Motor neuron (in vitro differentiated cells): ENCODE measurements around the gene SGF29. TPM values are rescaled to one million over a fixed set of nuclear protein-coding genes. Genes with fewer than 3 reads are reported as not detected.
"Not testable (repeated sequence)": the region's sequence is repeated elsewhere in the genome, so short reads cannot be mapped to it uniquely, and the experiment has no call there.

Experiments
- ATAC-seq, 8 experiments: fragments of 200-7000 bp; cut with Tn5 transposase; replicated peaks in 6 of 8; 2 replicates each; pipeline ENCODE4 v1.8.0; 2021; ENCODE audit warnings: mild to moderate bottlenecking in 8 of 8, moderate library complexity in 8 of 8
- H3K27ac ChIP-seq, 2 donors: fragments of 250-450 bp; sonication (Bioruptor Pico); 2 replicates each; pipeline ENCODE4 v1.9.0; 2021; ENCODE audit warnings: antibody characterized with exemption in 2 of 2, mild to moderate bottlenecking in 2 of 2, moderate library complexity in 1 of 2
- H3K4me1 ChIP-seq, 2 donors: fragments of 250-450 bp; sonication (Bioruptor Pico); replicated peaks in 1 of 2; 2 replicates each; pipeline ENCODE4 v1.6.1; 2021; ENCODE audit warnings: antibody characterized with exemption in 2 of 2, mild to moderate bottlenecking in 2 of 2, moderate library complexity in 1 of 2
- H3K4me3 ChIP-seq, 5 donors: fragments of 250-450 bp; sonication (Bioruptor Pico); 2 replicates each; pipeline ENCODE4 v1.9.0; 2021; ENCODE audit warnings: antibody characterized with exemption in 5 of 5, mild to moderate bottlenecking in 5 of 5, moderate library complexity in 4 of 5
- WGBS, 10 experiments: fragments of 450-650 bp; shearing (Covaris generic); methylation state at CpG; one replicate each; pipeline ENCODE4 v1.0.0; 2022; 5-methylcytosine and 5-hydroxymethylcytosine counted together
- in situ Hi-C, 9 experiments: fragments of 400-800 bp; cut with MboI; loops; one replicate each; pipeline ENCODE4 v1.15.0; 2021; ENCODE audit warnings: low sequenced_read_pairs in 9 of 9, low pct_unique_long_range_greater_than_20kb in 2 of 9; ENCODE audit not compliant: unreplicated experiment in 9 of 9
- total RNA-seq, 8 experiments: library from RNA; unstranded; fragments of 300-600 nt; gene quantifications; 2 replicates each; pipeline versions ENCODE4 v1.2.3 to v1.2.4, GENCODE V29; 2022

SGF29 gene
- total RNA-seq, 8 experiments from 2014 or later: 16.5 to 35.0 (median 24.7) TPM

DNA sequence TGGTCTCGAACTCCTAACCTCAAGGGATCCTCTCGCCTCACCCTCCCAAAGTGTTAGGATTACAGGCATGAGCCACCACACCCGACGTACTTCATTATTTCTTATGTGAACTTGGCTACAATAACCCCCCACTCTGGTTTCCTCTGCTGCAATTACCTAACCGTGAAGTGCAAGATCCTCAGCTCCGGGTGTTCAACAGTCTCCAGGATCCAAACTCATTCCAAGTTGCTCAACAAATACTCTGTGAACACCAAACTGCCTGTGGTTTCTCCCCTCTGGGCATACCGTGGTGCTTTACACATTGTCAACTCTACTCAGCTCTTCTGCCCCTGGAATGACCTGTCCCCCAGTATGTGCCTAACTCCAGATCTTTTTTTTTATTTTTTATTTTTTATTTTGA lies 62.9 kb downstream of the SGF29 start:
- WGBS, 10 experiments: 20 to 98% (median 84%) methylated on average over 2 to 7 of the region's 7 CpGs; no CpG with 5 or more reads in 2 of the 10 experiments
- in situ Hi-C loops: no loop called here
- Histone ChIP-seq H3K27ac (no peak overlapping the region), H3K4me3 (no peak overlapping the region), H3K4me1 (peaks cover 0 to 10% of the 10 kb centered on the region in 2 donors)
- no peak for ATAC-seq

DNA sequence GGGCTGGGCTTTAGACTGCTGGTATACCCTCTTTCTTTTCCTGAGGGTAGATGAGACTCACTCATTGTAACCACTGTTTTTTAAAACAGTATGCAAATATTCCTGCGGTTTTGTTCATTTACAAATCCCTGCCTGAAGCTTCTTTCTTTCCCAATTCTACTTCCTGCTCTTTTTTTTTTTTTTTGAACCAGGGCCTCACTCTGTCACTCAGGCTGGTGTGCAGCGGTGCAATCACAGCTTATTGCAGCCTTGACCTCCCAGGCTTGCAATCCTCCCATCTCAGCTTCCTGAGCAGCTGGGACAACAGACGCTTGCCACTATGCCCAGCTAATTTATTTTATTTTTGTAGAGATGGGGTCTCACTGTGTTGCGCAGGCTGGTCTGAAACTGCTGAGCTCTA lies 64.2 kb downstream of the SGF29 start:
- Histone ChIP-seq H3K27ac (no peak overlapping the region), H3K4me3 (no peak overlapping the region), H3K4me1 (peaks cover 0 to 10% of the 10 kb centered on the region in 2 donors)
- in situ Hi-C loops: no loop called here
- WGBS, 10 experiments: 0 to 52% (median 8%) methylated on average over 1 to 3 of the region's 4 CpGs; no CpG with 5 or more reads in 3 of the 10 experiments
- ATAC-seq: peak in 7 of 8 experiments; percentile 45 to 91 (median 72)

DNA sequence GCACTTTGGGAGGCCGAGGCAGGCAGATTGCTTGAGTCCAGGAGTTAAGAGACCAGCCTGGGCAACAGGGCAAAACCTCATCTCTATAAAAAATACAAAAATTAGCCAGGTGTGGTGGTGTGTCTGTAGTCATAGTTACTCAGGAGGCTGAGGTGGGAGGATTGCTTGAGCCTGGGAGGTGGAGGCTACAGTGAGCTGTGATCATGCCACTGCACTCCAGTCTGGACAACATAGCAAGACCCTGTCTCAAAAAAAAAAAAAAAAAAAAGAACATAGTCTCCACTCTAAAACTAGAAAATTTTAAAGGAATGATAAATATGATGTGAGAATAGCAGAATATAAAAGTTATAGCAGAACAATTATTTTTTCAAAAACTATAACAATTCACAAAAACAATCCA lies 66.6 kb downstream of the SGF29 start:
- 33 to 100% (median 71%) methylated on average over 1 of the region's 1 CpG; no CpG with 5 or more reads in 4 of the 10 experiments for WGBS, 10 experiments
- ATAC-seq, H3K4me3 ChIP-seq, in situ Hi-C loops, H3K27ac ChIP-seq: not testable (repeated sequence)
- peaks cover 0 to 10% of the 10 kb centered on the region in 2 donors for H3K4me1 ChIP-seq

DNA sequence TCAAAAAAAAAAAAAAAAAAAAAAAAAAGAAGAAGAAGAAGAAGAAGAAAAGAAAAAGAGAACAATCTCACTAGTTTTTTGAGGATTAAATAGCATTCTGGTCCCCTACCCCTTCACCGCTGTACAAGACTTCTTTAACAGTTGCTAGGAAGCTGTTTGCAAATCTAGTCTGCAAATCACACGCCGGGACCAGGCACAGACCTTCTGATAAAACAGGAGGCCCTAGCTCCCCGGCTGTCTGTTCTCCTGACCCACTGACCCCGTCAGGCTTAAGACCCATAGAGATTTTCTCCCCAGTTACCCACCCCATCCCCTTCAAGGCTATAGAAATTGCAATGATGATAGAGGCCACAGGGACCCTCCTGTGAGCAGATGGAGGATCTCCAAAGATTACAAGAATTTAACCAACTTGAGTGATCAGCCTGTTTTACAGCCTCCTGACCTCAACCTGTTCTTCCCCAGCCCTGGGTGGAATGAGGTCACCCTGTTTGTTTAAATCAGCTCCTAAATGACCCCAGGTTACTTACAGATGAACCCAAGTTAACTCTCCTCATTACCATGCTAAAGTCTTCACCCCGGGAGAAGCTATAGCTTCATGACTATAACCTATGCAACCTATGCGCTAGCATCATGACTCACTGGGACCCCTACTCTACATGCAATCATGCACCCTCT lies 67.9 kb downstream of the SGF29 start:
- 0 to 100% (median 42%) methylated on average over 1 to 5 of the region's 7 CpGs; no CpG with 5 or more reads in 1 of the 10 experiments for WGBS, 10 experiments
- Histone ChIP-seq H3K4me1 (peaks cover 0 to 7% of the 10 kb centered on the region in 2 donors), H3K27ac (no peak overlapping the region), H3K4me3 (no peak overlapping the region)
- peak in 1 of 8 experiments; percentile 44 for ATAC-seq
- in situ Hi-C loops: no loop called here

DNA sequence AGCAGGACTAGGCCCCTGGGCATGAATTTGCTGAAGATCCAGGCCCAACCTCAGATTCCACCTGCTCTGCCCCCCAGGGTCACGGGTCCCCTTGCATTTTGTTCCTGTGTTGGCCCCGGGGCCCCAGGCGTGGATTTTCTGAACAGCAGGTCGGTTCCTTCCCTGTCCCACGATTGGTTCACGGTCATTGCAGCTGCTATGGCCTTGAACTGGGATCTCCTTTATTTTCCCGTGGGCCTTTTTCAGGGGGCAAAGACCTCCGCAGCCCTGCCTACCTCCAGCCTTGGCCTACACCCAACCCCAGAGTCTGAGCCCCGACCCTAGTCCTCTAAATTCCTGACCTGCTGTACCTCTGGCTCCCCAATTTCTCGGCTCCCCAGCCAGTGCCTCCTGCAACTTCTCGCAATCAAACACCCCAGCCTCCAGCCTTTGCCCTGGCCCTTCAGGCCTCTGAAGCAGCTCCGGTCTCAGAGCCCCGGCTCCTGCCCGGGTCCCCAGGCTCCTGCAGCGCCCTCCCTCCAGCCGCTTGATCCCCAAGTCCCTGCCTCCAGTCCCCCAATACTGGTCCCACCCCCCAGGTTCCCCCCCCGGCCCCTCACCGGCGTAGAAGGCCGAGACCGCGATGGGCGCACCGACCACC lies 68.9 kb downstream of the SGF29 start:
- in situ Hi-C loops, H3K27ac ChIP-seq, H3K4me3 ChIP-seq, H3K4me1 ChIP-seq, ATAC-seq: not testable (repeated sequence)
- 65 to 90% methylated on average over 2 to 4 of the region's 24 CpGs; no CpG with 5 or more reads in 8 of the 10 experiments for WGBS, 10 experiments

DNA sequence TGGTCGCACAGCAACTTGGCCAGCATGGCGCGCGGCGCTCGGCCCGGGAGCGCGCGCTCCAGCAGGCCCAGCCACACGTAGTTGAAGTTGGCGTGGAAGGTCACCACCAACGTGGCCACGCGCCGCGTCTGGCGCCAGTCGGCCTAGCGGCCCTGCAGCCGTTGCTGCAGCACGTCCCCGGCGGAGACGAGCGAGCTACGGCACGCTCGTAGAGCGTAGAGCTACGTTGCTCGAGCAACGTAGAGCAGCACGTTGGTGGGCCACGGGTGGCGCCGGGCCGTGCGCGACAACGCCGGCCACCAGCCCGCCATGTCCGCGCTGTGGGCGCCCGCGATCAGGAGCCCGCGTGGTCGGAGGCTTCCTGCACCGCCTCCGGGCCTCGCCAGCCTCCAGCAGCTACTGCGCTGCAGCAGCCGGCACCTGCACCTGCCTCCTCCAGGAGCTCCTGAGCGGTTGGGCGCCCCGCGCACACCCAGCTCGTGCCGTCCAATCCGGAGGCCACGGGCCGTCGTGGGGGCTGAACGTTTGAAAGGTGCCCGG lies 69.5 kb downstream of the SGF29 start:
- in situ Hi-C loops: no loop called here
- H3K4me1 ChIP-seq: peaks cover 0 to 4% of the 10 kb centered on the region in 2 donors
- H3K4me3 ChIP-seq: no peak overlapping the region
- peak in 3 of 8 experiments; percentile 65 to 79 (median 78) for ATAC-seq
- 0 to 100% (median 82%) methylated on average over 1 to 25 of the region's 68 CpGs; no CpG with 5 or more reads in 4 of the 10 experiments for WGBS, 10 experiments
- no peak overlapping the region for H3K27ac ChIP-seq

DNA sequence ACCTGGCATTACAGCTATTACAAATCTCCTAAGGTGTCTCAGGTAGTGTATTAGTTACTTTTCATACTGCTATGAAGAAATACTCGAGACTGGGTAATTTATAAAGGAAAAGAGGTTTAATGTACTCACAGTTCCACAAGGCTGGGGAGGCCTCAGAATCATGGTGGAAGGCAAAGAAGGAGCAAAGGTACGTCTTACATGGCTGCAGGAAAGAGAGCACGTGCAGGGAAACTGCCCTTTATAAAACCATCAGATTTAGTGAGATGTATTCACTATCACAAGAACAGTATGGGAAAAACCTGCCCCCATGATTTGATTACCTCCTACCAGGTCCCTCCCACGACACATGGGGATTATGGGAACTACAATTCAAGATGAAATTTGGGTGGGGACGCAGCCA lies 77.2 kb downstream of the SGF29 start:
- H3K27ac ChIP-seq, ATAC-seq, in situ Hi-C loops, H3K4me3 ChIP-seq, H3K4me1 ChIP-seq: not testable (repeated sequence)
- WGBS, 10 experiments: 40% methylated on average over 1 of the region's 5 CpGs; no CpG with 5 or more reads in 9 of the 10 experiments

DNA sequence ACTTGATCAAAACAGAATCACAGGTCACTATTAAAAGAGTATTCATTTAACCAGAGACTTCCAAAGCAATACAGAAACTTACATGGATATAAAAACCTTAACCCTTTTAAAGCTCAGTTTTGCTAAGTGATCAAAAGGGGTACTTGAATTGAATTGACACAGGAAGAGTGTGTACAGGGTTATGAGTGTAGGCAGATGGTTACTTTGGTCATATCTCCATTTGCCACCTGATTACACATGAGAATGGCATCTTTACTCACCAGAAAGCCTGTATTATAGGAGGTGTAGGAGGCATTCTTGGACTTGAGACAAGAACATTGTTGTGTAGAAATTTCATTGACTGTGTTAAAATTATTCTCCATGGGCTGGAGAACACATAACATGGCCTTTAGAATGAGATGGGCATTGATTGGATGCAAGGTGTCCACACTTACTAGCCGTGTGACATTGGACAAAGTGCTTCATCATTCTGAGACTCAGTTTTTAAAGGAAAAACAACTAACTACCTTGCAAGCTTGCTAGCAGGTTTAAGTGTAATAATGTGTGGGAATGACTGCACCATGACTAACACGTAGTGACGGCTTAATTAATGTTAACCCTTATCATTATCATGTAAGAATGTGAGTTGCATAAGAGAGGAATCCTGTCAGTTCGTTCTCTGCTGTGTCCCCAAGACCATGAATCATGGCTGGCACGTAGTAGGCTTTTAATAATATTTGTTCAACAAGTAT lies 82.5 kb downstream of the SGF29 start:
- ATAC-seq, in situ Hi-C loops, H3K27ac ChIP-seq, H3K4me3 ChIP-seq, H3K4me1 ChIP-seq: not testable (repeated sequence)
- 0 to 86% (median 61%) methylated on average over 1 to 3 of the region's 5 CpGs; no CpG with 5 or more reads in 6 of the 10 experiments for WGBS, 10 experiments

DNA sequence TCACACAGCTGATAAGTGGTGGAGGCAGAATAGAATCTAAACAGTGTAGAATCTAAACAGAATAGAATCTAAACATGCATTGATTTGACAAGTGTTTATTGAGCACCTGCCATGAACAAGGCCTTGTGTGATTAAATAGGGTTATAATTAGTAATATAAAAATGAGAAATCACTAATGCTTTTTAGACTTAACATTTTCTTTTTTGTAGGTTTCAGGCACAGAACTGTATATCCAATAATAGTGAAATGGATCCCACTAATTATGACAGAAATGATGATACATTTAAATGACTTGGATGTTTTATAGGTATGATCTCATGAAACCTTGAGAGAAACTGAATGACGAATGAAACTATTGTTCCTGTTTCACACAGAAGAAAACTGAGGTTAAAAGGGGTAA lies 84.0 kb downstream of the SGF29 start, which contains the start of gene NPIPB8:
Gene NPIPB8 (plus strand): TSS at position 301 of the 400 bp plus-strand sequence. CDS start 296 bp downstream, outside the sequence.
- H3K27ac ChIP-seq, in situ Hi-C loops, ATAC-seq, H3K4me1 ChIP-seq, H3K4me3 ChIP-seq: not testable (repeated sequence)
- no CpG with 5 or more reads among the region's 1 CpG for WGBS, 10 experiments

DNA sequence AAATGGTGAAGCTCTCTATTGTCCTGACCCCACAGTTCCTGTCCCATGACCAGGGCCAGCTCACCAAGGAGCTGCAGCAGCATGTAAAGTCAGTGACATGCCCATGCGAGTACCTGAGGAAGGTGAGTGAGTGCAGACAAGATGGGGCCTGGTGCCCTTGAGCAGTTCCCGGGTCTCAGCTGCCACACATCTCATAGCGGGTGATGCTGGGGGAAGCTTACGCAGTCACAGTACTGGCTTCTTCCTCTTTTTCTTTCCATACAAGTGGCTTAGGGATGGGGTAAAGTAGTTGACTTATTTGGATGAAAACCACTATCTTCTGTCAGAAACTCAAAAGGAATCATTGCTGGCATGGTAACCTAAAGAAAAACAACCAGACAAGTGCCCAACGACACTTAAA lies 84.6 kb downstream of the SGF29 start:
- H3K27ac ChIP-seq, H3K4me3 ChIP-seq, H3K4me1 ChIP-seq, ATAC-seq, in situ Hi-C loops: not testable (repeated sequence)
- no CpG with 5 or more reads among the region's 5 CpGs for WGBS, 10 experiments

DNA sequence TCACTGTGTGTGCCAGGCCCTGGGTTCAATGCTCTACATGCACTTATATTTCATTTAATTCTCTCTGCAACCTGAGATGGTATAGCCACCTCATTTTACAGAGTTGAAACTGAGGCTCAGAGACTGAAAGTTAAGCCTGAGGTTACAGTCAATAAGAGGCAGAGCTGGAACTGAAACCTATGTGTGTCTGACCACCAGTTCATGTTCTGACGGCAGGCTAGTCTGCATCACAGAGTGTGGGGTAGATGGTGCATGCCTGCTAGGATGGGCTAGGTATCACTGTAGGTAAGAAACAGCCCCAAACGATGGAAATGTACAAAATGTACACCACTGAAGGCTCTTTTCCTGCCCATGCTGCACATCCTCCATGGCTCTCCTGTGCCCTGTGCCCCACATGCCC lies 86.2 kb downstream of the SGF29 start:
- in situ Hi-C loops, ATAC-seq, H3K4me1 ChIP-seq, H3K27ac ChIP-seq, H3K4me3 ChIP-seq: not testable (repeated sequence)
- no CpG with 5 or more reads among the region's 2 CpGs for WGBS, 10 experiments
